Measurements from ENCODE around the gene SLC6A3.

The SLC6A3 gene

DNA sequence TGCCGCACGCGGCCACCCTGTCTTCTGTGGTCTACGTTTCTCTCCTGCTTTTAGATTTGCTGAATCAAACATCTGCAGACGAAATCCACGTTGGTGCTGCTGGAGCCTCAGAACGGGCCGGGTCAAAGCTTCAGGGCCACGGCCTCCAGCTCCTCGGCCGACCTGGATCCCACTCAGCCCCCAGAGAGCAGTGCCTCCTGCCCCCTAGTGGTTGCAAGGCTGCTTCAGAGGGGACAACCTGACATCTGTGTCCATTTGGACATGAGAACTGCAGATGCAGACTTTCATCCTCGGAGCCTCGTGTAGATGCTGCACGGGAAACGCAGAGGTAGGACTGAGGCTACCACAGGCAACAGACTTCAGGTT is 23.0 kb upstream of the SLC6A3 start:
- H3K4me3 ChIP-seq (replicated peaks; ENCODE audit: insufficient read depth, low read length), result no peak overlapping the region
- no peak for DNase-seq (ENCODE audit: low read depth in 1 of 2, low spot score in 1 of 2)
- TF ChIP-seq SPI1 (IDR thresholded peaks at IDR 0.05; ENCODE audit: borderline replicate concordance, low read depth), result no peak
- no peak for TF ChIP-seq POLR2AphosphoS5 (IDR thresholded peaks at IDR 0.05; ENCODE audit: low read depth)
- H3K27ac ChIP-seq (replicated peaks), result no peak overlapping the region
- no peaks in the 10 kb centered on the region for H3K27me3 ChIP-seq (ENCODE audit: insufficient read depth, poor library complexity, severe bottlenecking)

DNA sequence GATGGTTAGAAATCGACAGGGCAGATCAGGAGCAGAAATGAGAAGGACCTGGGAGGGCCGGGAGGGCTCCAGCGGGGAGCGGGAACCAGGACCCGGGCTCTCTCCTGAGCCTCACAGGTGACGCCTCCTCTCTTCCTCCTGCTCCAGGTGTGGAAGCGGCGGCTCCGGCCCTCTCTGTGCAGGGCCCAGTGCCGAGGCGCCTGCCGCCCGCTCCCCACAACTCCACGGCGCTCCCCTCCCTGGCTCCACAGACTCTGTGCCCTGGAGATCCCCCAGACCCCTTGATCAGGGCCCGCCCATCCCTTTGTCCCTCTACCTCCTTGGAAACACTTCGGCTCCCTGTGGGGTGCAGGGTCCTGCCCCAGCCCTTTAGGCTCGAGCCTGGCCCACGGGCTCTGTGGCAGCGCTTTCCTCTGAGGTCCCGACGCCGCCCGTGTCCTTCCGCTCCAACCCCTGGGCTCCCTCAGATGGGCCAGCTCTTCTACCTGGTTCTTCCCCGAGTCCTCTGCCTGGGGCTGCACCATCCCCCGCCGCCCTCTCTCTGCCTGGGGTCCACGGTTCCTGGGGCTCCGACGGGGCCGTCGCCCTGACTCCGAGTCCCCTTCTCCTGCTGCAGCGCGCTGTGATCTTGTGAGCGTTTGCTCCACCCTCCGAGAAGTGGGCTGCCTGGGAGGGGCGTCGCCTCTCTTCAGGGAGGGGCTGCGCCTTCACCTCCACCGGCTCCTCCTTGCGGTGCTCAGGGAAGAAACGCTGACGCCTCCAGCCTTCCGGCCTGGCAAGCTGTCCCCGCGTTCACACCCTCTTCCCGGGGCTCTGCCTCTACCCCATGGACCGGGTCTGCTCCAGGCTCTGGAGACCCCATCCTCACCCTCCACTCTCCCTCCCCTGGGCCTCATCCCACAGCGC is 22.4 kb upstream of the SLC6A3 start:
- TF ChIP-seq REST (IDR thresholded peaks at IDR 0.05; ENCODE audit: insufficient replicate concordance, low read depth) (no peak), GABPA (IDR thresholded peaks at IDR 0.05; ENCODE audit: low read depth) (no peak), CTCF (IDR thresholded peaks at IDR 0.05; ENCODE audit: insufficient read depth, low read length) (no peak), POLR2AphosphoS5 (IDR thresholded peaks at IDR 0.05; ENCODE audit: low read depth) (no peak), SPI1 (IDR thresholded peaks at IDR 0.05; ENCODE audit: borderline replicate concordance, low read depth) (no peak)
- no peaks in the 10 kb centered on the region for H3K27me3 ChIP-seq (ENCODE audit: insufficient read depth, poor library complexity, severe bottlenecking)
- H3K4me3 ChIP-seq (replicated peaks; ENCODE audit: insufficient read depth, low read length), result no peak overlapping the region
- H3K27ac ChIP-seq (replicated peaks), result no peak overlapping the region
- DNase-seq (ENCODE audit: low read depth in 1 of 2, low spot score in 1 of 2), result no peak

- Histone ChIP-seq H3K27ac (replicated peaks) (no peak overlapping the region), H3K4me3 (replicated peaks; ENCODE audit: insufficient read depth, low read length) (no peak overlapping the region), H3K27me3 (ENCODE audit: insufficient read depth, poor library complexity, severe bottlenecking) (no peaks in the 10 kb centered on the region)
- DNase-seq (ENCODE audit: low read depth in 1 of 2, low spot score in 1 of 2), result no peak
- TF ChIP-seq CTCF (IDR thresholded peaks at IDR 0.05; ENCODE audit: insufficient read depth, low read length), result no peak
- TF ChIP-seq REST (IDR thresholded peaks at IDR 0.05; ENCODE audit: insufficient replicate concordance, low read depth), result no peak
- no peak for TF ChIP-seq POLR2AphosphoS5 (IDR thresholded peaks at IDR 0.05; ENCODE audit: low read depth)
- TF ChIP-seq SPI1 (IDR thresholded peaks at IDR 0.05; ENCODE audit: borderline replicate concordance, low read depth), result no peak
- no peak for TF ChIP-seq GABPA (IDR thresholded peaks at IDR 0.05; ENCODE audit: low read depth)
Observed at GRCh38 chr5:1466631-1467265, 21.5 kb upstream of the SLC6A3 start.

GRCh38 chr5:1465966-1466471 is 20.8 kb upstream of the SLC6A3 start:
- Histone ChIP-seq H3K27ac (replicated peaks) (no peak overlapping the region), H3K27me3 (ENCODE audit: insufficient read depth, poor library complexity, severe bottlenecking) (no peaks in the 10 kb centered on the region), H3K4me3 (replicated peaks; ENCODE audit: insufficient read depth, low read length) (no peak overlapping the region)
- no peak for TF ChIP-seq CTCF (IDR thresholded peaks at IDR 0.05; ENCODE audit: insufficient read depth, low read length)
- no peak for TF ChIP-seq GABPA (IDR thresholded peaks at IDR 0.05; ENCODE audit: low read depth)
- no peak for TF ChIP-seq SPI1 (IDR thresholded peaks at IDR 0.05; ENCODE audit: borderline replicate concordance, low read depth)
- no peak for TF ChIP-seq POLR2AphosphoS5 (IDR thresholded peaks at IDR 0.05; ENCODE audit: low read depth)
- TF ChIP-seq REST (IDR thresholded peaks at IDR 0.05; ENCODE audit: insufficient replicate concordance, low read depth), result no peak
- no peak for DNase-seq (ENCODE audit: low read depth in 1 of 2, low spot score in 1 of 2)
